GM23248 (cell line): ENCODE measurements around the gene ABHD4. TPM values are rescaled to one million over a fixed set of nuclear protein-coding genes. Genes with fewer than 3 reads are reported as not detected.

Experiments used
- DNase-seq: peaks from one replicate; pipeline ENCODE4 v3.0.0-alpha.2; 2015
- H2AFZ ChIP-seq: fragments of 200-600 bp; sonication (generic); 2 replicates; pipeline ENCODE4 v1.6.1; 2016; ENCODE audit warnings: antibody characterized with exemption
- H3F3A ChIP-seq: fragments of 200-600 bp; sonication (generic); 2 replicates; pipeline ENCODE4 v1.6.1; 2016; ENCODE audit warnings: mild to moderate bottlenecking, antibody characterized with exemption, mixed run types; ENCODE audit not compliant: insufficient read depth
- H3K27ac ChIP-seq: fragments of 200-600 bp; sonication (generic); 2 replicates; pipeline ENCODE4 v1.5.1; 2016; ENCODE audit warnings: mild to moderate bottlenecking
- H3K27me3 ChIP-seq: fragments of 200-600 bp; sonication (generic); replicated peaks from 2 replicates; pipeline ENCODE4 v1.6.1; 2016; ENCODE audit warnings: mild to moderate bottlenecking; ENCODE audit not compliant: insufficient read depth
- H3K36me3 ChIP-seq: fragments of 200-600 bp; sonication (generic); 2 replicates; pipeline ENCODE4 v1.6.1; 2016; ENCODE audit warnings: low read depth, mild to moderate bottlenecking
- H3K4me1 ChIP-seq: fragments of 200-600 bp; sonication (generic); 2 replicates; pipeline ENCODE4 v1.6.1; 2016; ENCODE audit warnings: mild to moderate bottlenecking; ENCODE audit not compliant: insufficient read depth
- H3K4me2 ChIP-seq: fragments of 200-600 bp; sonication (generic); one replicate; pipeline ENCODE4 v1.6.1; 2016; ENCODE audit warnings: mild to moderate bottlenecking; ENCODE audit not compliant: unreplicated experiment
- H3K4me3 ChIP-seq: fragments of 200-600 bp; sonication (generic); 2 replicates; pipeline ENCODE4 v1.5.1; 2016; ENCODE audit warnings: mild to moderate bottlenecking
- H3K79me2 ChIP-seq: fragments of 200-600 bp; sonication (generic); 2 replicates; pipeline ENCODE4 v1.6.1; 2016; ENCODE audit warnings: mild to moderate bottlenecking; ENCODE audit not compliant: insufficient read depth
- H3K9ac ChIP-seq: fragments of 200-600 bp; sonication (generic); 2 replicates; pipeline ENCODE4 v1.6.1; 2016; ENCODE audit warnings: mild to moderate bottlenecking
- H3K9me2 ChIP-seq: fragments of 200-600 bp; sonication (generic); 2 replicates; pipeline ENCODE4 v1.6.1; 2016; ENCODE audit warnings: mixed run types, mild to moderate bottlenecking, moderate library complexity; ENCODE audit not compliant: insufficient read depth
- H3K9me3 ChIP-seq: fragments of 200-600 bp; sonication (generic); one replicate; pipeline ENCODE4 v1.6.1; 2017; ENCODE audit warnings: low read depth
- H4K20me1 ChIP-seq: fragments of 200-600 bp; sonication (generic); 2 replicates; pipeline ENCODE4 v1.6.0; 2016; ENCODE audit not compliant: insufficient read depth
- EZH2 ChIP-seq: fragments of 200-600 bp; sonication (generic); IDR thresholded peaks from 2 replicates; pipeline ENCODE4 v1.6.1; 2018; ENCODE audit warnings: antibody characterized with exemption, mild to moderate bottlenecking; ENCODE audit not compliant: insufficient read depth, poor library complexity, severe bottlenecking
- EZH2phosphoT487 ChIP-seq: fragments of 200-600 bp; sonication (generic); IDR thresholded peaks from 2 replicates; pipeline ENCODE4 v1.6.1; 2018; ENCODE audit warnings: antibody characterized with exemption, moderate library complexity, mild to moderate bottlenecking, low read depth; ENCODE audit not compliant: insufficient read depth
- WGBS, 2 experiments: methylation state at CpG; one replicate each; pipeline ENCODE4 v1.1.6; 2015 to 2017; ENCODE audit warnings: low lambda C conversion rate in 2 of 2, low coverage in 1 of 2; ENCODE audit errors: missing lambda C conversion rate in 2 of 2; 5-methylcytosine and 5-hydroxymethylcytosine counted together
- in situ Hi-C: fragments of 300-500 bp; cut with MboI; formaldehyde crosslinking; loops from 2 replicates; pipeline ENCODE4 v1.15.0; 2020
- polyA plus RNA-seq: library from polyadenylated mRNA; unstranded; fragments of >200 nt; fragmentation: Nextera tagmentation; extraction: Ambion mirVana; gene quantifications from 2 replicates; pipeline ENCODE4 v1.2.1, GENCODE V29; 2016
- total RNA-seq: library from RNA; depleted of rRNA; stranded (reverse); fragments of >200 nt; shearing (Covaris generic); gene quantifications from 2 replicates; pipeline ENCODE4 v1.2.3, GENCODE V29; 2014

ABHD4 gene
- total and polyA plus RNA-seq, 2 experiments from 2014 or later: 16.8 to 26.5 TPM

- Histone ChIP-seq H3K36me3 (0 out of 2 replicates have a peak, but pooled peaks cover 3% of the 10 kb centered on the region), H3K4me3 (peak overlapping the region; percentile 100), H3K27ac (peak overlapping the region; percentile 100), H3K9ac (peak overlapping the region; percentile 98), H3F3A (peaks cover 9% of the 10 kb centered on the region; the same call in 1 of the 2 replicates), H3K4me1 (peaks cover 42% of the 10 kb centered on the region), H2AFZ (peak overlapping the region; percentile 73), H3K9me3 (no peaks in the 10 kb centered on the region), H3K79me2 (peaks cover 54% of the 10 kb centered on the region), H3K9me2 (no peaks in the 10 kb centered on the region), H3K4me2 (peak overlapping the region; percentile 99), H3K27me3 (no peaks in the 10 kb centered on the region), H4K20me1 (no peaks in the 10 kb centered on the region)
- WGBS, 2 experiments: 1 to 3% methylated on average over 17 of the region's 17 CpGs
- in situ Hi-C loops: no loop called here
- TF ChIP-seq EZH2 (no peak), EZH2phosphoT487 (no peak)
- peak; percentile 36 for DNase-seq
These were observed 9.5 kb upstream of the ABHD4 start for GRCh38 chr14:22588526-22589095.

- Histone ChIP-seq H4K20me1 (no peaks in the 10 kb centered on the region), H3K4me1 (peaks cover 36% of the 10 kb centered on the region), H3K4me3 (peak within 1 kb of the TSS; percentile 100), H3F3A (peaks cover 9% of the 10 kb centered on the region; the same call in 1 of the 2 replicates), H3K27ac (peak within 1 kb of the TSS; percentile 100), H3K9ac (peak within 1 kb of the TSS; percentile 98), H3K36me3 (0 out of 2 replicates have a peak, but pooled peaks cover 3% of the 10 kb centered on the region), H3K9me2 (no peaks in the 10 kb centered on the region), H3K9me3 (no peaks in the 10 kb centered on the region), H3K79me2 (peaks cover 47% of the 10 kb centered on the region), H3K27me3 (no peaks in the 10 kb centered on the region), H3K4me2 (peak within 1 kb of the TSS; percentile 99), H2AFZ (peak within 1 kb of the TSS; percentile 85)
- peak; percentile 100 for DNase-seq
- WGBS, 2 experiments: 2% methylated on average over 44 of the region's 44 CpGs
- TF ChIP-seq EZH2: no peak
- no peak for TF ChIP-seq EZH2phosphoT487
- in situ Hi-C loops: no loop called here
These were observed 8.8 kb upstream of the ABHD4 start, which contains the start of gene DAD1 for GRCh38 chr14:22589096-22589839. Gene DAD1 (minus strand): TSS chr14:22589224. CDS start chr14:22589157, 67 bp downstream.

- no peaks in the 10 kb centered on the region for H3K27me3 ChIP-seq
- 25 to 28% methylated on average over 3 of the region's 3 CpGs for WGBS, 2 experiments
- in situ Hi-C loops: no loop called here
These were observed 4.9 kb upstream of the ABHD4 start for GRCh38 chr14:22593189-22593588.

GRCh38 chr14:22593601-22594000, 4.5 kb upstream of the ABHD4 start:
- no peak overlapping the region for H3K4me3 ChIP-seq
- no peak overlapping the region for H3K27ac ChIP-seq
- in situ Hi-C loops: no loop called here
- WGBS, 2 experiments: 67 to 70% methylated on average over 2 of the region's 2 CpGs
- no peak for TF ChIP-seq EZH2
- no peak for TF ChIP-seq EZH2phosphoT487
- DNase-seq: no peak
- no peak overlapping the region for H3K9ac ChIP-seq
- no peaks in the 10 kb centered on the region for H4K20me1 ChIP-seq
- no peaks in the 10 kb centered on the region for H3K9me2 ChIP-seq
- no peak overlapping the region for H3K4me2 ChIP-seq
- peaks cover 5% of the 10 kb centered on the region for H3K4me1 ChIP-seq
- no peak overlapping the region for H2AFZ ChIP-seq
- H3K27me3 ChIP-seq: no peaks in the 10 kb centered on the region
- H3F3A ChIP-seq: peaks cover 6% of the 10 kb centered on the region; the same call in 1 of the 2 replicates
- no peaks in the 10 kb centered on the region for H3K36me3 ChIP-seq
- H3K79me2 ChIP-seq: peaks cover 4% of the 10 kb centered on the region
- no peaks in the 10 kb centered on the region for H3K9me3 ChIP-seq

More at GRCh38 chr14:22593189-22593588, 4.9 kb upstream of the ABHD4 start:
- Histone ChIP-seq H3K4me2 (no peak overlapping the region), H3K9me2 (no peaks in the 10 kb centered on the region), H2AFZ (no peak overlapping the region), H3K9me3 (no peaks in the 10 kb centered on the region), H3K27ac (no peak overlapping the region), H3K36me3 (no peaks in the 10 kb centered on the region), H3K9ac (no peak overlapping the region), H3K4me3 (no peak overlapping the region), H3K79me2 (peaks cover 8% of the 10 kb centered on the region), H3K4me1 (peaks cover 5% of the 10 kb centered on the region), H4K20me1 (no peaks in the 10 kb centered on the region), H3F3A (peaks cover 6% of the 10 kb centered on the region; the same call in 1 of the 2 replicates)
- TF ChIP-seq EZH2phosphoT487 (no peak), EZH2 (no peak)
- no peak for DNase-seq
